Inflammatory macrophage (primary cell): ENCODE results near the gene EBNA1BP2.
A peak's percentile ranks its signal among the peaks of the same experiment; 100 is the strongest.
"Not testable (repeated sequence)": the region's sequence is repeated elsewhere in the genome, so short reads cannot be mapped to it uniquely, and the experiment has no call there.

ENCODE experiments used
- DNase-seq, 2 donors: peaks; one replicate each; pipeline ENCODE4 v3.0.0-alpha.2; 2020 to 2022
- total RNA-seq, 18 experiments: gene quantifications; one replicate each; lab custom pipeline; 2026; ENCODE audit warnings: mixed read lengths in 6 of 18, inconsistent platforms in 2 of 18; lab: John Stamatoyannopoulos, UW

EBNA1BP2 gene
- 10.2 to 49.5 (median 34.1) reads per million in 18 experiments for total RNA-seq

DNA sequence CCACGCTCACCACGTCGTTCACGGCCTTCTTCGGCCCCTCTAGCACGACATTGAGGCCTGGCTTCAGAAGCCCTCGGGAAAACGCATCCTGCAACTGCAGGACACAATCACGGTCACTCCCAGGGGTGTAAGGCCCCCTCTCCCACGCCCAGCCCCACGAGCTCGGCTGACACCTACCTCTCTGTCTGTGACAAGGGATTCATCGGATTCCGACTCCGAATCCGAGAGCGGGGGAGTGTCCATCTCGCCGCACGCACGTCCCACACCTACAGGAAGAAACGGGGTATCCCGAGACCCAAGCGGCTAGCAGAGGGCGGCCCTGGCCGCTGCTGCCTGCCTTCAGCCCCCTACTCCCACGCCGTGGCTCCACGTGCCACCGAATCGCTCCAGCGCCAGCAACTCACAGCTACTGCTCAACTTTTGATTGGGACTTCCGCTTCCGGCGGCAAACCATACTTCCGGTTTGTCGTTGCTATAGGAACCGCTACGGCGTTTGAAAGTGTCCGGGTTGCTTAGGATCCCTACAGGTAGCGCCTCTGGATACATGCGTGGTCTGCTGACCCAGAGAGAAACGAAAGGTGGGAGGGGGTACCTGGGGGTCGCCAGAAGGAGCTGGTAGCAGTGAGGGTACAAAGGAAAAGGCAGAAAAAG is at the start of gene EBNA1BP2, which contains the start of gene CFAP57:
TSS of gene EBNA1BP2 (minus strand) at position 415 of the 651 bp plus-strand sequence. CDS start at position 243, 172 bp downstream.
TSS of gene CFAP57 (plus strand) at position 455 of the 651 bp plus-strand sequence. CDS start 424 bp downstream, outside the sequence.
- DNase-seq = peak; percentile 97 to 98

DNA sequence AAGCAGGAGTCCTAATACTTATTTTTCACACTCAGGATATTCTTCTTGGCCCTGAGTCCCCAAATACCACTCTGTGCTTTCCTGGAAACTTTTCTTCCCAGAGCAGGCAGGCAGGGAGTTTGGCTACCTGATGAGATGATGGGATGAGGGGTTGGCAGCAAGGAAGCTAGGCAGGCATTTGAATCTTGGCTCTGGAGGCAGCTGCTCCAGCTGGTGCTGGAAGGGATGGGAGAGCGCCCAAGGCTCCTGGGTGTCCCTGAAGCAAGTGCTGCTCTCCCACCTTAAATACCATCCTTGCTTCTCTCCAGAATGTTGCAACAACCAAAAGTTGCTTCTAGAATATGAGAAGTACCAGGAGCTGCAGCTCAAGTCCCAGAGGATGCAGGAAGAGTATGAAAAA is 49.7 kb upstream of the EBNA1BP2 start:
- DNase-seq = no peak

DNA sequence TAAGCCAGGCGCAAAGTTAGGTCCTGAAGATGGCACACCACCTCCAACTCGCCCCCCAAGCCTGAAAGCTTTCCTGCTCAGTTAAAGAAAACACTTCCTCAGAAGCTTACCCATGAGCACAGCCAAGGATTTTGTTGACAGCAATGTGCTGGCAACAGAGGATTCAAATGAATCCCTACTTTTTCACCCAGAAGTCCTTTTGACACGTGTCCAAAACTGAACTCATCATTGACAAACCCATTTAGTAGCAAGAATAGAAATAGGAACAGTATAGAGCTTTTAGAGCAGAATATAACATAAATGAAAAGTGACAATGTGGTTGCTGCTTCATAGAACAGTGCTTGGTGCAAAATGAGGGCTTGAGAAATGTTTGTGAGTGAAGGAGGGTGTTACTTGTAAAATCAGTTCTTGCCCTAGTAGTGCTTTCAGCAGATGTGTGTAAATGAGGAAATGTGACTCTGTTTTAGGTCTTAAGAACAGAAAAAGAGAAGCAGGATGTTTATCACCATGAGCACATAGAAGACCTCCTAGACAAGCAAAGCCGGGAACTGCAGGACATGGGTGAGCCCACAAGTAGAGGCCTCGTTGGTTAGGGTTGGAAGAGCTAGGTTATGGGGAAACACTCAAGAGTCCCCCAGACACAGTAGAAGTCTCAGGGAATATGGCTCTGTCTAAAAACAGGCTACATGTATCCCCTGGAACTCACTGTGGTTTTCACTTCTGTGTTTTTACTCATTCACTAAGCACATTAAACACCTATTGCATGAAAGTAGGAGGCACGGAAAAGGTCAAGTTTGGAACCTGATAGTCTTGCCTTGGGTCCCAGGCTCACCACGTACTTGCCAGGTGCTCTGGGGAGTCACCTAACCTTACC is 49.1 kb upstream of the EBNA1BP2 start:
- DNase-seq = peak; percentile 42 to 53

DNA sequence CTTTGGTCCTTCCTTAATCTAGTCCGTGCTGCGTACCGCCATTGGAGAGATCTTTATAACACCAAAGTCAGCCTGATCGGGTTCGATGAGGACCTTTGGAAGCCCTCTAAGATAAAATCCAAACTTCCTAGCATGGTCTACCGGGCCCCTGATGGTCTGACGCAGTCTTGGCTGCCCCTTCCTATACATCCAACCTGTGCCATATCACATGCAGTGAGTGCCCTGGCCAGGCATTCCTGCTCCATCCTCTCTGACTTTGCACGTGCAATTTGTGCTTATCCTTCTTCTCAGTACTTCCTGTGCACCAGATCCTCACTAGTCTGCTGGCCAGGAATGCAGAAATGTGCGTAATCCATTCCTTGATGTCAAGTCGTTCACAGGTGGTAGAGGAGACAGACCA is 45.7 kb upstream of the EBNA1BP2 start:
- no peak for DNase-seq

- no peak for DNase-seq
These were observed 42.7 kb upstream of the EBNA1BP2 start for GRCh38 chr1:43214501-43215444.

DNA sequence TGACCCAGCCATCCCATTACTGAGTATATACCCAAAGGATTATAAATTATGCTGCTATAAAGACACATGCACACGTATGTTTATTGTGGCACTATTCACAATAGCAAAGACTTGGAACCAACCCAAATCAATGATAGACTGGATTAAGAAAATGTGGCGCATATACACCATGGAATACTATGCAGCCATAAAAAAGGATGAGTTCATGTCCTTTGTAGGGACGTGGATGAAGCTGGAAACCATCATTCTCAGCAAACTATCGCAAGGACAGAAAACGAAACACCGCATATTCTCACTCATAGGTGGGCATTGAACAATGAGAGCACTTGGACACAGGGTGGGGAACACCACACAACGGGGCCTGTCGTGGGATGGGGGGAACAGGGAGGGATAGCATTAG is 36.2 kb upstream of the EBNA1BP2 start:
- DNase-seq = not testable (repeated sequence)

GRCh38 chr1:43207229-43207853 is 35.3 kb upstream of the EBNA1BP2 start:
- DNase-seq = no peak

- DNase-seq = peak in 1 of 2 donors; percentile 5
These were observed 34.6 kb upstream of the EBNA1BP2 start for GRCh38 chr1:43206600-43207228.

DNA sequence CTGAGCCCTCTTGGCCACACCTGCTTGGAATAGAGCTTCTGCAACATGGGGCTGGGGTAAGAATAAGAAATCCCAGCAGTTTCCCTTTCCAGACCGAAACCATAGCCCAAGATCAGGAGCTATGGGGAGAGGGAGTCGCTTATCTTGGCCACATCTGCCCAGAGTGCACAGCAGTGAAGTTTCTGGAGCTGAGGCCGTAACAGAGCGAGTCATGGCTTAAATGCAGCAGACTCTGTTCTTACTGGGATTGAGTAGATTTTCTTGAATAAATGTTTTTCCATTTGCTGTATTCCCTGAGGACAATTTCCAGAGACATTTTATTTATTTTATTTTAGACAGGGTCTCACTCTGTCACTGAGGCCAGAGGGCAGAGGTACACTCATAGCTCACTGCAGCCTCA is 33.6 kb upstream of the EBNA1BP2 start:
- no peak for DNase-seq

DNA sequence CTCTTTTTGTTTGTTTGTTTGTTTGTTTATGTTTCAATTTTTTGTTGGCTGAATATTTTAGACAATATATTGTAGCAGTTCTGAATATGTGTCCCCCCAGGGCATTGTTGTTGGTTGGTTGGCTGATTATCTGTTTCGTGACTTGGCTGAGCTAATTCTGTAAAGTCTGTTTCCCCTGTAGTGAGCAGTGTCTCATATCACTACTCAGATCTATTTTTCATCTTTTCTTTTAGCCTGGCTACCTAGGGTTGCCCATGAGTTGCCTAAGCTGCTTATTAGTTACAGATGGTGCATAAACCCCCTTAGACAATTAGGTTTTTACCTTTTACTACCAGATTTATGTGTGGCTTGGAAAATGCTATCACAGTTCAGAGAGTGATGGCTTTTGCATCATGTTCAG is 32.3 kb upstream of the EBNA1BP2 start:
- no peak for DNase-seq

- no peak for DNase-seq
These were observed 31.8 kb upstream of the EBNA1BP2 start for GRCh38 chr1:43203859-43204258.

DNA sequence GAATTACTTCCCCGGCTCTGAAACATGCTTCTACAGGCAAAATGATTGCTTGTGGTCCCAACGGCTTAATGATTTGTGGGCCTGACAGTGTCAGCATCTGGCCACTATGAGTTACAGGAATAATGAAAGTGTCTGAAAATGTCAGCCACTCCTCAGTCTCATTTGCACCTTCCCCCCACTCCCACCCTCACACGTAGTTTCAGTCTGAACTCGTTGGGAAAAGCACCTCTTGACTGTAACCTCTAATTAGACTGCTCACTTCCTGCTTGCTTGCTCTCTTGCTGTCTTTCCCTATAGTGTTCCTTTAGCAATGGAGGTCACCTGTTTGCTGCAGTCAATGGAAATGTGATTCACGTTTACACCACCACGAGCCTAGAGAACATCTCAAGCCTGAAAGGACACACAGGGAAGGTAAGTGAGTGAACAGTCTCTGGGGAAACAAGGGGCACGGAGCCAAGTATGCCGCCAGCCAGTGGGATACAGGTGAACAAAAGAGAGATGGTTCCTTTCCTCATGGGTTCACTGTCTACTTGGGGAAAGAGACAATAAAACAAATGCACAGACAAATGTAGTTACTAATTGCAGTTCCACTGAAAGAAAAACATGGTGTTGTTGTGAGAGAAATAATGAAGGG is 27.1 kb upstream of the EBNA1BP2 start:
- DNase-seq = no peak

- no peak for DNase-seq
These were observed 25.4 kb upstream of the EBNA1BP2 start for GRCh38 chr1:43197343-43198127.

DNA sequence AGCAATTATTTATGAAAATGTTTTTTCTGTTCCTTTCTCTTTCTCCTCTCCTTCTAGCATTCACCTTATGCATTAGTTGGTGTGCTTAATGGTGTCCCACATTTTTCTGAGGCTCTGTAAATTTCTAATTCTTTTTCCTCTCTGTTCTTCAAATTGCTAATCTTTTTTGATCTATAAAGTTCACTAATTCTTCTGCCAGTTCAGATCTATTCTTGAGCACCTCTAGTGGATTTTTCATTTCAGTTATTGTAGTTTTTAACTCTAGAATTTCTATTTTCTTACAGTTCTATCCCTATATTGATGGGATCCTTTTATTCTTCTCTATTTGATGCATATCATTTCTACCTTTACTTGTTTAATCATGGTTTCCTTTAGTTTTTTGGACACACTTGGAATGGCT is 22.4 kb upstream of the EBNA1BP2 start:
- DNase-seq = no peak

- DNase-seq = no peak
These were observed 16.0 kb upstream of the EBNA1BP2 start for GRCh38 chr1:43188106-43188505.

DNA sequence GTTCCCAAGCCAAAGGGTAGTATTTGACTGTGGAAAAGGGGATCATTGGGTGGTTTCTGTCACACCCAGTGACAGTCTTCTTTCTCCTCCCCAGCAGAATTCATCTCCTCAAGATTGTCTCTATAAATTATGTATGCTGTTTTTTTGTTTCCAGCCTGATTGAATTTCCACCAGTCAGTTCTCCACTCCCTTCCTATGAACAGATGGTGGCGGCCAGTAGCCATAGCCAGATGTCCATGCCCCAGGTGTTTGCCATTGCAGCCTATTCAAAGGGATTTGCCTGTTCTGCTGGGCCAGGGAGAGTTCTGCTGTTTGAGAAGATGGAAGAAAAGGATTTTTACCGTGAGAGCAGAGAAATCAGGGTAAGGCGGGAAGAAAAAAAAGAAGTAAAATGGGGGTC is 12.9 kb upstream of the EBNA1BP2 start:
- DNase-seq = no peak

GRCh38 chr1:43184388-43184787 is 12.3 kb upstream of the EBNA1BP2 start:
- DNase-seq = no peak

- DNase-seq = no peak
These were observed 5.6 kb upstream of the EBNA1BP2 start for GRCh38 chr1:43177691-43178090.

GRCh38 chr1:43174873-43175272 is 2.8 kb upstream of the EBNA1BP2 start:
- DNase-seq = no peak

GRCh38 chr1:43172527-43172972 is 460 bp upstream of the EBNA1BP2 start:
- peak; percentile 78 to 80 for DNase-seq
